ENCODE measurements around the gene CAMKMT.

CAMKMT gene

GRCh38 chr2:44397447-44398175 is 35.9 kb downstream of the CAMKMT start:
- Histone ChIP-seq H3K4me2 (ENCODE audit: low read depth, low read length, poor library complexity, severe bottlenecking) (no peak overlapping the region), H3K27ac (ENCODE audit: low read depth, low read length) (no peak overlapping the region), H3K4me3 (ENCODE audit: insufficient read depth, low read length, poor library complexity, severe bottlenecking) (no peak overlapping the region)

GRCh38 chr2:44398243-44398897 is 36.6 kb downstream of the CAMKMT start:
- H3K9ac ChIP-seq (ENCODE audit: low read length), result no peak overlapping the region
- no peak overlapping the region for H3K27ac ChIP-seq (ENCODE audit: low read depth, low read length)
- no peak overlapping the region for H3K4me2 ChIP-seq (ENCODE audit: low read depth, low read length, poor library complexity, severe bottlenecking)

More at GRCh38 chr2:44397447-44398175, 35.9 kb downstream of the CAMKMT start:
- TF ChIP-seq EZH2phosphoT487 (conservative IDR thresholded peaks at IDR 0.05; ENCODE audit: low read length), result no peak
- TF ChIP-seq CTCF (IDR thresholded peaks at IDR 0.05; ENCODE audit: insufficient read depth, low read length, poor library complexity, severe bottlenecking), result no peak
- Histone ChIP-seq H3K79me2 (ENCODE audit: insufficient read depth, low read length) (no peaks in the 10 kb centered on the region), H3K9ac (ENCODE audit: low read length) (no peak overlapping the region), H2AFZ (ENCODE audit: low read depth, low read length, severe bottlenecking) (no peak overlapping the region), H4K20me1 (ENCODE audit: low read depth, low read length) (no peaks in the 10 kb centered on the region; the same call in 1 of the 2 replicates), H3F3A (ENCODE audit: insufficient read depth) (peaks cover 3% of the 10 kb centered on the region; the same call in 1 of the 2 replicates), H3K36me3 (ENCODE audit: low read length) (peaks cover 9% of the 10 kb centered on the region; the same call in 1 of the 2 replicates), H3K9me3 (ENCODE audit: insufficient read depth, low read length) (no peaks in the 10 kb centered on the region), H3K27me3 (ENCODE audit: low read length) (no peaks in the 10 kb centered on the region), H3K9me2 (replicated peaks; ENCODE audit: insufficient read depth, low read length) (no peaks in the 10 kb centered on the region)

GRCh38 chr2:44420725-44421124 is 59.0 kb downstream of the CAMKMT start:
- H3K9me2 ChIP-seq (replicated peaks; ENCODE audit: insufficient read depth, low read length), result no peaks in the 10 kb centered on the region
- H3K9ac ChIP-seq (ENCODE audit: low read length), result no peak overlapping the region
- no peaks in the 10 kb centered on the region for H3K9me3 ChIP-seq (ENCODE audit: insufficient read depth, low read length)
- no peaks in the 10 kb centered on the region for H4K20me1 ChIP-seq (ENCODE audit: low read depth, low read length)
- 0 out of 2 replicates have a peak, but pooled peaks cover 3% of the 10 kb centered on the region for H3F3A ChIP-seq (ENCODE audit: insufficient read depth)
- H3K4me3 ChIP-seq (ENCODE audit: insufficient read depth, low read length, poor library complexity, severe bottlenecking), result no peak overlapping the region
- no peak overlapping the region for H3K4me2 ChIP-seq (ENCODE audit: low read depth, low read length, poor library complexity, severe bottlenecking)
- no peaks in the 10 kb centered on the region; the same call in 1 of the 2 replicates for H3K36me3 ChIP-seq (ENCODE audit: low read length)
- TF ChIP-seq EZH2phosphoT487 (conservative IDR thresholded peaks at IDR 0.05; ENCODE audit: low read length) (no peak), CTCF (IDR thresholded peaks at IDR 0.05; ENCODE audit: insufficient read depth, low read length, poor library complexity, severe bottlenecking) (no peak)
- no peak overlapping the region for H3K27ac ChIP-seq (ENCODE audit: low read depth, low read length)
- no peaks in the 10 kb centered on the region; the same call in 1 of the 2 replicates for H3K79me2 ChIP-seq (ENCODE audit: insufficient read depth, low read length)
- H2AFZ ChIP-seq (ENCODE audit: low read depth, low read length, severe bottlenecking), result no peak overlapping the region
- H3K27me3 ChIP-seq (ENCODE audit: low read length), result no peaks in the 10 kb centered on the region

More at GRCh38 chr2:44398243-44398897, 36.6 kb downstream of the CAMKMT start:
- Histone ChIP-seq H3K36me3 (ENCODE audit: low read length) (peaks cover 6% of the 10 kb centered on the region; the same call in 1 of the 2 replicates), H3F3A (ENCODE audit: insufficient read depth) (no peaks in the 10 kb centered on the region), H3K9me3 (ENCODE audit: insufficient read depth, low read length) (no peaks in the 10 kb centered on the region), H3K9me2 (replicated peaks; ENCODE audit: insufficient read depth, low read length) (no peaks in the 10 kb centered on the region), H2AFZ (ENCODE audit: low read depth, low read length, severe bottlenecking) (no peak overlapping the region), H4K20me1 (ENCODE audit: low read depth, low read length) (no peaks in the 10 kb centered on the region; the same call in 1 of the 2 replicates), H3K79me2 (ENCODE audit: insufficient read depth, low read length) (no peaks in the 10 kb centered on the region), H3K27me3 (ENCODE audit: low read length) (no peaks in the 10 kb centered on the region), H3K4me3 (ENCODE audit: insufficient read depth, low read length, poor library complexity, severe bottlenecking) (no peak overlapping the region)
- TF ChIP-seq EZH2phosphoT487 (conservative IDR thresholded peaks at IDR 0.05; ENCODE audit: low read length) (no peak), CTCF (IDR thresholded peaks at IDR 0.05; ENCODE audit: insufficient read depth, low read length, poor library complexity, severe bottlenecking) (no peak)
